ENCODE results near the gene INSYN2A. TPM values are rescaled to one million over a fixed set of nuclear protein-coding genes. Genes with fewer than 3 reads are reported as not detected.

INSYN2A gene
- total RNA-seq, 1 donor from 2014 or later: not detected

GRCh38 chr10:127154831-127155620 is 41.4 kb downstream of the INSYN2A start:
- intact Hi-C loops (cut with micrococcal nuclease): no loop called here

GRCh38 chr10:127153181-127153580 is 43.2 kb downstream of the INSYN2A start:
- intact Hi-C loops (cut with micrococcal nuclease): no loop called here

- intact Hi-C loops (cut with micrococcal nuclease): no loop called here
Measured at GRCh38 chr10:127151981-127152699, 44.3 kb downstream of the INSYN2A start.

- intact Hi-C loops (cut with micrococcal nuclease): no loop called here
Measured at GRCh38 chr10:127151541-127151940, 44.9 kb downstream of the INSYN2A start.

- intact Hi-C loops (cut with micrococcal nuclease): no loop called here
Measured at GRCh38 chr10:127150136-127150535, 46.3 kb downstream of the INSYN2A start.

- intact Hi-C loops (cut with micrococcal nuclease): no loop called here
Measured at GRCh38 chr10:127149501-127150081, 46.8 kb downstream of the INSYN2A start.

GRCh38 chr10:127148933-127149220 is 47.5 kb downstream of the INSYN2A start:
- intact Hi-C loops (cut with micrococcal nuclease): no loop called here

GRCh38 chr10:127148066-127148932 is 48.1 kb downstream of the INSYN2A start:
- intact Hi-C loops (cut with micrococcal nuclease): no loop called here

- intact Hi-C loops (cut with micrococcal nuclease): no loop called here
Measured at GRCh38 chr10:127146661-127147060, 49.7 kb downstream of the INSYN2A start.

Data from T-helper 1 cell treated with Interleukin-12 subunit alpha and Interleukin-12 subunit beta and Interleukin-4 antibody, amounts not matched to agents 30 ng/mL and 1 ng/mL, for 36 hours (primary cell).